H1 (cell line): ENCODE data around the gene PRLHR. TPM values are rescaled to one million over a fixed set of nuclear protein-coding genes. Genes with fewer than 3 reads are reported as not detected.

Experiments
- BCL11A ChIP-seq, 2 experiments: IDR thresholded peaks; one replicate each; pipeline ENCODE4 v1.6.1; 2011; ENCODE audit warnings: low read depth in 2 of 2, low read length in 2 of 2, mild to moderate bottlenecking in 2 of 2
- CBX5 ChIP-seq: fragments of 300-800, 300-1000 bp; sonication (generic); IDR thresholded peaks from 2 replicates; pipeline ENCODE4 v1.7.1; 2016; ENCODE audit warnings: antibody characterized with exemption, low read length, low read depth
- CEBPB ChIP-seq: IDR thresholded peaks from 2 replicates; pipeline ENCODE4 v1.6.1; 2012; ENCODE audit warnings: low read depth, low read length
- CHD2 ChIP-seq: IDR thresholded peaks from 2 replicates; pipeline ENCODE4 v1.6.1; 2012; ENCODE audit warnings: low read length, improper control_type of control experiment
- CREB1 ChIP-seq: IDR thresholded peaks from 2 replicates; pipeline ENCODE4 v1.6.1; 2012; ENCODE audit warnings: inconsistent platforms
- SP1 ChIP-seq: IDR thresholded peaks from 2 replicates; pipeline ENCODE4 v1.6.1; 2011; ENCODE audit warnings: low read depth, low read length
- SP2 ChIP-seq: IDR thresholded peaks from 2 replicates; pipeline ENCODE4 v1.6.1; 2012; ENCODE audit warnings: mild to moderate bottlenecking, low read length, inconsistent platforms
- polyA plus RNA-seq, 7 experiments: library from polyadenylated mRNA; depleted of rRNA in 3 of 7; stranded (reverse) in 5 of 7; unstranded in 2 of 7; fragments of >200 nt in 5 of 7; fragments of 200-250 nt in 2 of 7; gene quantifications; 1 replicate in 5 of 7; 2 replicates in 1 of 7; 4 replicates in 1 of 7; pipeline versions ENCODE4 v1.2.1 to v1.2.3, GENCODE V29; 2011 to 2013; ENCODE audit warnings: missing spikeins in 2 of 7, mixed read lengths in 2 of 7
- total RNA-seq: library from RNA; stranded (reverse); fragmentation: NEBNext Ultra II Directional; extraction: Animal tissue kit (Norgen Biotek cat#: 25700); gene quantifications from 2 replicates; pipeline ENCODE4 v1.2.1, GENCODE V29; 2021
- TF ChIP-seq, protein P1 (sequence below): fragments of 300-600 bp; sonication (generic); IDR thresholded peaks from 2 replicates; pipeline ENCODE4 v1.7.1; 2012; ENCODE audit warnings: low read length, moderate library complexity, mild to moderate bottlenecking, inconsistent platforms; ENCODE audit not compliant: insufficient replicate concordance
- TF ChIP-seq, protein P2 (sequence below): IDR thresholded peaks from 2 replicates; pipeline ENCODE4 v1.6.1; 2012; ENCODE audit warnings: inconsistent platforms
- TF ChIP-seq, protein P3 (sequence below): IDR thresholded peaks from 2 replicates; pipeline ENCODE4 v1.6.1; 2012; ENCODE audit warnings: inconsistent platforms

The PRLHR gene
- total and polyA plus RNA-seq, 2 of the 8 experiments (the other 6 are each of a cell fraction or from before 2014, with no cell fraction given), result not detected

DNA sequence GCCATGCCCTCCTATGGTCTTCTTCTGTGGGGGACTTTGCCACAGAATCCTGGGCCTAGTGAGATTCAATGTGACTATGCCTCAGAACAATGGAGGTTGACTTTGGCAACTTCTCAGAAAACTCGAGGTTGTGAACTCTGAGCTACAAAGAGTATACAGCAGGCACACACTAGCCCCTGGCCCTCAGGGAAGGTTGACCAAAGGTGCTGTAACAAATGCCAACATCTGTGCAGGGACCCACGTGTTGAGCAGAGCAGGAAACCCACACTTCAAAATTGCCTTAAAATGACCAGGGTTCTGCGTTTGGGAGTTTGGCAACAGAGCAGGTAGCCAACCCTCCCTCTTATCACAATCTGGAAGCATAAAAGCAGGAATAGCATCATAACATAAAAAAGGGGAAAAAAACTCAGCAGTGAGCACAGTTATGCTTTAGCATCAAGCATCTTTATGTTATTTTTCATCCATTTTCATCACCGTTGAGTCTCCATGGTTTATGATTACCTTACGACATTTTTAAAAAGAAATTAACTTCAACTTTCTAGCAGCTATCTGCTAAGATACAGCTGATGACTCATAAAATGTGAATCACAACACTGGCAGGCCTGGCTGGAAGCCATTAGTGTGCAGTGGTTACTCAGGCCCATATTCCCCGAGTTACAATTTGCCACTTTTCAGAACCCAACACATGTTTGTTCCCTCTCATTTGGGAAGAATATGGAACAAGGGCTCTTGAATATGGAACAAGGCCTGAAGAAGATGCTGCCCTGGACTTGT, 11.1 kb downstream of the PRLHR start (continued):
- TF ChIP-seq, protein P1, sequence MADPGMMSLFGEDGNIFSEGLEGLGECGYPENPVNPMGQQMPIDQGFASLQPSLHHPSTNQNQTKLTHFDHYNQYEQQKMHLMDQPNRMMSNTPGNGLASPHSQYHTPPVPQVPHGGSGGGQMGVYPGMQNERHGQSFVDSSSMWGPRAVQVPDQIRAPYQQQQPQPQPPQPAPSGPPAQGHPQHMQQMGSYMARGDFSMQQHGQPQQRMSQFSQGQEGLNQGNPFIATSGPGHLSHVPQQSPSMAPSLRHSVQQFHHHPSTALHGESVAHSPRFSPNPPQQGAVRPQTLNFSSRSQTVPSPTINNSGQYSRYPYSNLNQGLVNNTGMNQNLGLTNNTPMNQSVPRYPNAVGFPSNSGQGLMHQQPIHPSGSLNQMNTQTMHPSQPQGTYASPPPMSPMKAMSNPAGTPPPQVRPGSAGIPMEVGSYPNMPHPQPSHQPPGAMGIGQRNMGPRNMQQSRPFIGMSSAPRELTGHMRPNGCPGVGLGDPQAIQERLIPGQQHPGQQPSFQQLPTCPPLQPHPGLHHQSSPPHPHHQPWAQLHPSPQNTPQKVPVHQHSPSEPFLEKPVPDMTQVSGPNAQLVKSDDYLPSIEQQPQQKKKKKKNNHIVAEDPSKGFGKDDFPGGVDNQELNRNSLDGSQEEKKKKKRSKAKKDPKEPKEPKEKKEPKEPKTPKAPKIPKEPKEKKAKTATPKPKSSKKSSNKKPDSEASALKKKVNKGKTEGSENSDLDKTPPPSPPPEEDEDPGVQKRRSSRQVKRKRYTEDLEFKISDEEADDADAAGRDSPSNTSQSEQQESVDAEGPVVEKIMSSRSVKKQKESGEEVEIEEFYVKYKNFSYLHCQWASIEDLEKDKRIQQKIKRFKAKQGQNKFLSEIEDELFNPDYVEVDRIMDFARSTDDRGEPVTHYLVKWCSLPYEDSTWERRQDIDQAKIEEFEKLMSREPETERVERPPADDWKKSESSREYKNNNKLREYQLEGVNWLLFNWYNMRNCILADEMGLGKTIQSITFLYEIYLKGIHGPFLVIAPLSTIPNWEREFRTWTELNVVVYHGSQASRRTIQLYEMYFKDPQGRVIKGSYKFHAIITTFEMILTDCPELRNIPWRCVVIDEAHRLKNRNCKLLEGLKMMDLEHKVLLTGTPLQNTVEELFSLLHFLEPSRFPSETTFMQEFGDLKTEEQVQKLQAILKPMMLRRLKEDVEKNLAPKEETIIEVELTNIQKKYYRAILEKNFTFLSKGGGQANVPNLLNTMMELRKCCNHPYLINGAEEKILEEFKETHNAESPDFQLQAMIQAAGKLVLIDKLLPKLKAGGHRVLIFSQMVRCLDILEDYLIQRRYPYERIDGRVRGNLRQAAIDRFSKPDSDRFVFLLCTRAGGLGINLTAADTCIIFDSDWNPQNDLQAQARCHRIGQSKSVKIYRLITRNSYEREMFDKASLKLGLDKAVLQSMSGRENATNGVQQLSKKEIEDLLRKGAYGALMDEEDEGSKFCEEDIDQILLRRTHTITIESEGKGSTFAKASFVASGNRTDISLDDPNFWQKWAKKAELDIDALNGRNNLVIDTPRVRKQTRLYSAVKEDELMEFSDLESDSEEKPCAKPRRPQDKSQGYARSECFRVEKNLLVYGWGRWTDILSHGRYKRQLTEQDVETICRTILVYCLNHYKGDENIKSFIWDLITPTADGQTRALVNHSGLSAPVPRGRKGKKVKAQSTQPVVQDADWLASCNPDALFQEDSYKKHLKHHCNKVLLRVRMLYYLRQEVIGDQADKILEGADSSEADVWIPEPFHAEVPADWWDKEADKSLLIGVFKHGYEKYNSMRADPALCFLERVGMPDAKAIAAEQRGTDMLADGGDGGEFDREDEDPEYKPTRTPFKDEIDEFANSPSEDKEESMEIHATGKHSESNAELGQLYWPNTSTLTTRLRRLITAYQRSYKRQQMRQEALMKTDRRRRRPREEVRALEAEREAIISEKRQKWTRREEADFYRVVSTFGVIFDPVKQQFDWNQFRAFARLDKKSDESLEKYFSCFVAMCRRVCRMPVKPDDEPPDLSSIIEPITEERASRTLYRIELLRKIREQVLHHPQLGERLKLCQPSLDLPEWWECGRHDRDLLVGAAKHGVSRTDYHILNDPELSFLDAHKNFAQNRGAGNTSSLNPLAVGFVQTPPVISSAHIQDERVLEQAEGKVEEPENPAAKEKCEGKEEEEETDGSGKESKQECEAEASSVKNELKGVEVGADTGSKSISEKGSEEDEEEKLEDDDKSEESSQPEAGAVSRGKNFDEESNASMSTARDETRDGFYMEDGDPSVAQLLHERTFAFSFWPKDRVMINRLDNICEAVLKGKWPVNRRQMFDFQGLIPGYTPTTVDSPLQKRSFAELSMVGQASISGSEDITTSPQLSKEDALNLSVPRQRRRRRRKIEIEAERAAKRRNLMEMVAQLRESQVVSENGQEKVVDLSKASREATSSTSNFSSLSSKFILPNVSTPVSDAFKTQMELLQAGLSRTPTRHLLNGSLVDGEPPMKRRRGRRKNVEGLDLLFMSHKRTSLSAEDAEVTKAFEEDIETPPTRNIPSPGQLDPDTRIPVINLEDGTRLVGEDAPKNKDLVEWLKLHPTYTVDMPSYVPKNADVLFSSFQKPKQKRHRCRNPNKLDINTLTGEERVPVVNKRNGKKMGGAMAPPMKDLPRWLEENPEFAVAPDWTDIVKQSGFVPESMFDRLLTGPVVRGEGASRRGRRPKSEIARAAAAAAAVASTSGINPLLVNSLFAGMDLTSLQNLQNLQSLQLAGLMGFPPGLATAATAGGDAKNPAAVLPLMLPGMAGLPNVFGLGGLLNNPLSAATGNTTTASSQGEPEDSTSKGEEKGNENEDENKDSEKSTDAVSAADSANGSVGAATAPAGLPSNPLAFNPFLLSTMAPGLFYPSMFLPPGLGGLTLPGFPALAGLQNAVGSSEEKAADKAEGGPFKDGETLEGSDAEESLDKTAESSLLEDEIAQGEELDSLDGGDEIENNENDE, result no peak
- TF ChIP-seq SP1 (no peak), SP2 (no peak), CEBPB (no peak), CHD2 (no peak), CBX5 (no peak), CREB1 (no peak), BCL11A (IDR thresholded peaks at IDR 0.05; ENCODE audit: low read depth in 2 of 2, low read length in 2 of 2) (no peak)
- TF ChIP-seq, protein P2, sequence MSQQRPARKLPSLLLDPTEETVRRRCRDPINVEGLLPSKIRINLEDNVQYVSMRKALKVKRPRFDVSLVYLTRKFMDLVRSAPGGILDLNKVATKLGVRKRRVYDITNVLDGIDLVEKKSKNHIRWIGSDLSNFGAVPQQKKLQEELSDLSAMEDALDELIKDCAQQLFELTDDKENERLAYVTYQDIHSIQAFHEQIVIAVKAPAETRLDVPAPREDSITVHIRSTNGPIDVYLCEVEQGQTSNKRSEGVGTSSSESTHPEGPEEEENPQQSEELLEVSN, result no peak
- TF ChIP-seq, protein P3, sequence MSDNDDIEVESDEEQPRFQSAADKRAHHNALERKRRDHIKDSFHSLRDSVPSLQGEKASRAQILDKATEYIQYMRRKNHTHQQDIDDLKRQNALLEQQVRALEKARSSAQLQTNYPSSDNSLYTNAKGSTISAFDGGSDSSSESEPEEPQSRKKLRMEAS, result no peak
